ENCODE results near the gene SLC17A4. TPM values are rescaled to one million over a fixed set of nuclear protein-coding genes. Genes with fewer than 3 reads are reported as not detected.

The SLC17A4 gene
- total RNA-seq, 1 experiment from 2014 or later, result not detected

GRCh38 chr6:25804804-25805203 lies 50.3 kb downstream of the SLC17A4 start:
- no peak overlapping the region for H2BK12ac ChIP-seq (ENCODE audit: insufficient read length, low read depth, low read length)
- peaks cover 10% of the 10 kb centered on the region in 2 experiments for H3K4me1 Mint-ChIP-seq
- H3K9me3 ChIP-seq (ENCODE audit: control insufficient read depth, low read depth, low read length), result no peaks in the 10 kb centered on the region
- H3K79me2 ChIP-seq (ENCODE audit: insufficient read depth, low read length), result no peaks in the 10 kb centered on the region
- H3K36me3 Mint-ChIP-seq (ENCODE audit: insufficient read depth in 1 of 3, low read depth in 3 of 3), result no peaks in the 10 kb centered on the region
- H3K4me3 Mint-ChIP-seq, result no peak overlapping the region
- H2BK5ac ChIP-seq (ENCODE audit: insufficient read length, low read length), result no peak overlapping the region
- H2AFZ ChIP-seq (ENCODE audit: low read length), result no peak overlapping the region
- no peak overlapping the region for H3K27ac ChIP-seq (ENCODE audit: insufficient read length, low read depth, low read length)
- H3K23me2 ChIP-seq (ENCODE audit: insufficient read length, low read depth, low read length, poor library complexity, severe bottlenecking), result no peaks in the 10 kb centered on the region
- no peaks in the 10 kb centered on the region for H3K27me3 ChIP-seq (ENCODE audit: insufficient read depth, low read length)
- no peaks in the 10 kb centered on the region for H3K4me1 ChIP-seq (ENCODE audit: insufficient read depth, low read length)
- no peak for DNase-seq
- H3K4me2 ChIP-seq (ENCODE audit: insufficient read depth, insufficient read length, low read length), result no peak overlapping the region
- H3K4ac ChIP-seq (ENCODE audit: low read depth, low read length), result no peak overlapping the region
- H3K14ac ChIP-seq (ENCODE audit: insufficient read depth, low read length), result no peak overlapping the region
- no peaks in the 10 kb centered on the region for H4K20me1 ChIP-seq (ENCODE audit: control insufficient read depth, insufficient read depth, insufficient read length)
- TF ChIP-seq, protein P1, sequence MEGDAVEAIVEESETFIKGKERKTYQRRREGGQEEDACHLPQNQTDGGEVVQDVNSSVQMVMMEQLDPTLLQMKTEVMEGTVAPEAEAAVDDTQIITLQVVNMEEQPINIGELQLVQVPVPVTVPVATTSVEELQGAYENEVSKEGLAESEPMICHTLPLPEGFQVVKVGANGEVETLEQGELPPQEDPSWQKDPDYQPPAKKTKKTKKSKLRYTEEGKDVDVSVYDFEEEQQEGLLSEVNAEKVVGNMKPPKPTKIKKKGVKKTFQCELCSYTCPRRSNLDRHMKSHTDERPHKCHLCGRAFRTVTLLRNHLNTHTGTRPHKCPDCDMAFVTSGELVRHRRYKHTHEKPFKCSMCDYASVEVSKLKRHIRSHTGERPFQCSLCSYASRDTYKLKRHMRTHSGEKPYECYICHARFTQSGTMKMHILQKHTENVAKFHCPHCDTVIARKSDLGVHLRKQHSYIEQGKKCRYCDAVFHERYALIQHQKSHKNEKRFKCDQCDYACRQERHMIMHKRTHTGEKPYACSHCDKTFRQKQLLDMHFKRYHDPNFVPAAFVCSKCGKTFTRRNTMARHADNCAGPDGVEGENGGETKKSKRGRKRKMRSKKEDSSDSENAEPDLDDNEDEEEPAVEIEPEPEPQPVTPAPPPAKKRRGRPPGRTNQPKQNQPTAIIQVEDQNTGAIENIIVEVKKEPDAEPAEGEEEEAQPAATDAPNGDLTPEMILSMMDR (conservative IDR thresholded peaks at IDR 0.05), result no peak
- WGBS (ENCODE audit: extremely low coverage, insufficient read length, low lambda C conversion rate), result no CpG with 5 or more reads among the region's 2 CpGs
- no peak overlapping the region for H3K18ac ChIP-seq (ENCODE audit: insufficient read length, low read depth, low read length)
- H2BK120ac ChIP-seq (ENCODE audit: low read depth, low read length, poor library complexity, severe bottlenecking), result no peak overlapping the region
- H3K27ac Mint-ChIP-seq, result no peak overlapping the region
- no peak overlapping the region for H2AK5ac ChIP-seq (ENCODE audit: insufficient read length, low read length)
- no peak overlapping the region for H2BK15ac ChIP-seq (ENCODE audit: low read depth, low read length)
- H3K23ac ChIP-seq (ENCODE audit: insufficient read length, low read depth, low read length), result no peak overlapping the region
- H3K56ac ChIP-seq (ENCODE audit: insufficient read length, low read depth, low read length), result no peak overlapping the region
- no peak overlapping the region for H4K91ac ChIP-seq (ENCODE audit: insufficient read length, low read depth, low read length)
- H3K27me3 Mint-ChIP-seq (ENCODE audit: low read depth), result no peaks in the 10 kb centered on the region; the same call in 1 of the 2 replicates
- H4K5ac ChIP-seq (ENCODE audit: insufficient read length, low read depth, low read length), result no peak overlapping the region
- no peak overlapping the region for H4K8ac ChIP-seq (replicated peaks; ENCODE audit: insufficient read length, low read depth, low read length)
- H2BK20ac ChIP-seq (ENCODE audit: low read depth, low read length, poor library complexity, severe bottlenecking), result no peak overlapping the region
- no peaks in the 10 kb centered on the region for H3K79me1 ChIP-seq (ENCODE audit: insufficient read depth, low read depth, low read length, poor library complexity, severe bottlenecking)
- no peak overlapping the region for H3T11ph ChIP-seq (ENCODE audit: low read length)
- no peak overlapping the region for H3K9ac ChIP-seq (ENCODE audit: extremely low read depth, insufficient read length, low read length)
- no peaks in the 10 kb centered on the region for H3K9me3 Mint-ChIP-seq
